ENCODE results near the gene ITGA1.

Gene ITGA1

DNA sequence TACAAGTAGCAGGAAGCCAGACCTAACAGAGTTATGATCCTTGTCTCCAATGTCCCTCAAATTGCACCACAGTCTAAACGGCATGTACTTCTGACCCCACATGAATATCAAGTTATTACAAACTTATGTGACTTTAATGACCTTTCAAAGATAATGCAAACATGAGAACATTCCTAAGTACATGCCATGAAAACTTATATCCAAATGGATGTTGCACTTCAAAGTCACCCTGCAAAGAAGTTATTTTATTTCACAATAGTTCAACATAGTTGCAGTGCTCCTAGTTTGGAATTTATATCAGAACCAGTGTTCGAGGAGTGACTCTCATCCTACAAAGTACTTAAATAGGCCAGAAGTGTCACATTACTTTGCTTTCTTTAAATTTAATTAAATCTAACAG lies 41.2 kb upstream of the ITGA1 start:
- DNase-seq (ENCODE audit: low read depth): no peak
- H3K4me3 ChIP-seq (ENCODE audit: control insufficient read depth, low read depth, low read length): no peak overlapping the region
- TF ChIP-seq, protein P1, sequence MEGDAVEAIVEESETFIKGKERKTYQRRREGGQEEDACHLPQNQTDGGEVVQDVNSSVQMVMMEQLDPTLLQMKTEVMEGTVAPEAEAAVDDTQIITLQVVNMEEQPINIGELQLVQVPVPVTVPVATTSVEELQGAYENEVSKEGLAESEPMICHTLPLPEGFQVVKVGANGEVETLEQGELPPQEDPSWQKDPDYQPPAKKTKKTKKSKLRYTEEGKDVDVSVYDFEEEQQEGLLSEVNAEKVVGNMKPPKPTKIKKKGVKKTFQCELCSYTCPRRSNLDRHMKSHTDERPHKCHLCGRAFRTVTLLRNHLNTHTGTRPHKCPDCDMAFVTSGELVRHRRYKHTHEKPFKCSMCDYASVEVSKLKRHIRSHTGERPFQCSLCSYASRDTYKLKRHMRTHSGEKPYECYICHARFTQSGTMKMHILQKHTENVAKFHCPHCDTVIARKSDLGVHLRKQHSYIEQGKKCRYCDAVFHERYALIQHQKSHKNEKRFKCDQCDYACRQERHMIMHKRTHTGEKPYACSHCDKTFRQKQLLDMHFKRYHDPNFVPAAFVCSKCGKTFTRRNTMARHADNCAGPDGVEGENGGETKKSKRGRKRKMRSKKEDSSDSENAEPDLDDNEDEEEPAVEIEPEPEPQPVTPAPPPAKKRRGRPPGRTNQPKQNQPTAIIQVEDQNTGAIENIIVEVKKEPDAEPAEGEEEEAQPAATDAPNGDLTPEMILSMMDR (IDR thresholded peaks at IDR 0.05; ENCODE audit: control insufficient read depth, insufficient read depth, low read depth, low read length, missing control alignments): no peak

DNA sequence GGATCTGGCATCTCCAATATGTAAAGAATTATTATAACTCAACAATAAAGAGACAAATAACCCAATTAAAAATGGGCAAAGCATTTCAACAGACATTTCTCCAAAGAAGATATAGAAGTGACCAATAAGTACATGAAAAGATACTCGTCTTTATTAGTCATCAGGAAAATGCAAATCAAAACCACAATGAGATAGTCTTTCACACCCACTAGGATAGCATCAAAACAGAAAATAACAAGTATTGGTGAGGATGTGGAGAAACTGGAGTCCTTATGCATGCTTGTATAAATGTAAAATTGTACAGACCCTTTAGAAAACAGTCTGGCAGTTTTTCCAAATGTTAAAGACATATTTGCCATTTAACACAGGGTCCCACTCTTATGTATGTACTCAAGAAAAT lies 39.1 kb upstream of the ITGA1 start:
- DNase-seq (ENCODE audit: low read depth): no peak
- TF ChIP-seq, protein P1 (IDR thresholded peaks at IDR 0.05; ENCODE audit: control insufficient read depth, insufficient read depth, low read depth, low read length, missing control alignments): no peak
- no peak overlapping the region for H3K4me3 ChIP-seq (ENCODE audit: control insufficient read depth, low read depth, low read length)

DNA sequence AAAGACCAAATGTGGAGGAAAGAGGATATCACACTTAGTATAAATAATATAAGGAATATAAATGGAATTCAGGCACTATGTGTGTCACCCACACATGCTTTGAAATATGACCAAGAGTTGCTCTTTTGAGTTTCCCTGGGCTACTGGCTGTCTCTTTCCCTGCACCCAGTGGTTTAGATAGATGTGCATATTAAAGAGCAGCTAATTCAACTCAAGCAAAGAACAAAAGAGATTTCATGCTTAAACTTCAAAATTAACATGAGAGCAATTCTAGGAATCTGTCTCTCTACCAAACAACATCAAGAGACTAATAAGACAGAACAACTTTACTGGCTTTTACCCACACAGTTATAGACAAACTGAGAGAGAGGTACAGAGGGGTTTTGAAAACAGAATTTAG lies 38.0 kb upstream of the ITGA1 start:
- TF ChIP-seq, protein P1 (IDR thresholded peaks at IDR 0.05; ENCODE audit: control insufficient read depth, insufficient read depth, low read depth, low read length, missing control alignments): no peak
- no peak for DNase-seq (ENCODE audit: low read depth)
- H3K4me3 ChIP-seq (ENCODE audit: control insufficient read depth, low read depth, low read length): no peak overlapping the region

DNA sequence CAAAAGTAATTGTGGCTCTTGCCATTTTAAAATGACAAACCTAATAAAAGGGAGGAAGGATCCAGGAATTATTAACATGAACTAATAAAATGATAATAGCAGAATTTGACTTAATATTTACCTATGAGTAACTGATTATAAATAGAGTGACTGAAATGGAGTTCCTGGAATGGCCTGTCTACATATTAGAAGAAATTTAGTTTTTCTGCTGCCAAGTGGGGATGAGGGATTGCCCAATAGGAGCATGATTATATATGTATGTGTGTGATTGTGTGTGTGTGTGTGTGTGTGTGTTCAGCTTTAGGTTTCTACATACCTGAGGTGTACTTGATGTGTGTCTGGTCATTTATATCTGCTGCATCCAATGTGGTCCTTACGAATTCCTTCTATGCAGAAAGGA lies 36.6 kb upstream of the ITGA1 start:
- no peak for DNase-seq (ENCODE audit: low read depth)
- no peak overlapping the region for H3K4me3 ChIP-seq (ENCODE audit: control insufficient read depth, low read depth, low read length)
- TF ChIP-seq, protein P1 (IDR thresholded peaks at IDR 0.05; ENCODE audit: control insufficient read depth, insufficient read depth, low read depth, low read length, missing control alignments): no peak

DNA sequence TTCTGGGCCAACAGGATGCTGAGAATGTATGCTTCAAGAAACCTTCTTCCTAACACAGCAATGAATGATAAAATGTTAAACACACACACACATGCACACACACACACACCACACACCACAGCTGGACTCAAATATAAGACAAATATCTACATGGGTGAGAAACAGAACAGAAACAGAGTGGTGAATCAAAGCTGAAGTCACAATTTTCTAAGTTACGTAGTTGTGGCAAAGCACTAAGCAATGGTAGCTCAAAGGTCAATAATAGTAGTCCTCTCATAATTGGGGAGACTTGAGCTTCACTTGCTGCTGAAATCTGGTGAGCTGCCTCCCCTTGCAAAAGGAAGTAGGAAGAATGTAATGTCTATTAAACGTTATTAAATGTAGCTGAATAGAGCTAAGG lies 33.7 kb upstream of the ITGA1 start:
- DNase-seq (ENCODE audit: low read depth): no peak
- TF ChIP-seq, protein P1 (IDR thresholded peaks at IDR 0.05; ENCODE audit: control insufficient read depth, insufficient read depth, low read depth, low read length, missing control alignments): no peak
- no peak overlapping the region for H3K4me3 ChIP-seq (ENCODE audit: control insufficient read depth, low read depth, low read length)

DNA sequence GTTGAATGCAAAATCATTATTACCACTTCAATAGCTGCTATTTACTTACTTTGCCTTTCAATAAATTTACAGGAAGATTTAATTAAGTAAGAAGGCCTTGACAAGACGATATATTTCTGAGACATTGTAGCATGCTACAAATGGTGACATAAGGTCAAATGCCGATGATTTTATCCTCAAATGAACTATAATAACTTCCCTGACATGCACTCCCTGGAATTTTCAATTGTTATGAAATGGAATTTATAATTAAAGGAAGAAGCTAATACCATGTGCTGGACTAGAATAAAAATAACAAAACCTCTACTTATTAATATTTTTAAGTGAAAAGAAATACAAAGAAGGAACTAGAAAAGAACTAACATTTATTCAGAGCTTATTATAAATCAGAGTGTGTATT lies 30.2 kb upstream of the ITGA1 start:
- TF ChIP-seq, protein P1 (IDR thresholded peaks at IDR 0.05; ENCODE audit: control insufficient read depth, insufficient read depth, low read depth, low read length, missing control alignments): no peak
- no peak overlapping the region for H3K4me3 ChIP-seq (ENCODE audit: control insufficient read depth, low read depth, low read length)
- no peak for DNase-seq (ENCODE audit: low read depth)

DNA sequence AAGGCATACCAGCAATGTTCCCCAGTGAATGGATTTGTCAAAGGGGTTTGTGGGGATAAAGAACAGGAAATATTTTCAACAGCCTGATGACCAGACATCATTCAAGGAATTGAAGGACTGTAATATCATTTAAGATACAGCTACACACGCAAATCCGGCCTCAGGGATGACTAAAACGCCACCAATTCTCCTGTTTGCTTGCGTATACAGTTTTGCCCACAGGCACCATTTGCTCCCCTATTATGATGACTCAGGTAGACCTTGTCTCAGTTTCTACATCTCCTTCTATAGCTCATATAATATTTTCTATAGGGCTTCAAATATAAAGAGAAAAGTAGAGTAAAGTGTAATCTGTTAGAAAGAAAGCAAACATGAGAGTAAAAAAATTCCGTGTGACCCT lies 29.7 kb upstream of the ITGA1 start:
- DNase-seq (ENCODE audit: low read depth): no peak
- no peak overlapping the region for H3K4me3 ChIP-seq (ENCODE audit: control insufficient read depth, low read depth, low read length)
- TF ChIP-seq, protein P1 (IDR thresholded peaks at IDR 0.05; ENCODE audit: control insufficient read depth, insufficient read depth, low read depth, low read length, missing control alignments): no peak

Measured in AG09309 (cell line).